ENCODE measurements around the gene A2ML1.

A2ML1 gene

GRCh38 chr12:8903646-8904045 lies 81.2 kb downstream of the A2ML1 start:
- no peak for TF ChIP-seq CTCF (IDR thresholded peaks at IDR 0.05; ENCODE audit: low read depth, low read length, missing control alignments)
- DNase-seq (ENCODE audit: low read depth) = no peak
- H3K4me3 ChIP-seq (ENCODE audit: low read depth, low read length) = no peak overlapping the region

- H3K4me3 ChIP-seq (ENCODE audit: low read depth, low read length) = no peak overlapping the region
- DNase-seq (ENCODE audit: low read depth) = no peak
- TF ChIP-seq CTCF (IDR thresholded peaks at IDR 0.05; ENCODE audit: low read depth, low read length, missing control alignments) = no peak
Observed at GRCh38 chr12:8904665-8905064, 82.2 kb downstream of the A2ML1 start.

GRCh38 chr12:8905546-8905945 lies 83.1 kb downstream of the A2ML1 start:
- H3K4me3 ChIP-seq (ENCODE audit: low read depth, low read length) = no peak overlapping the region
- no peak for DNase-seq (ENCODE audit: low read depth)
- TF ChIP-seq CTCF (IDR thresholded peaks at IDR 0.05; ENCODE audit: low read depth, low read length, missing control alignments) = no peak

GRCh38 chr12:8906266-8907180 lies 84.1 kb downstream of the A2ML1 start:
- no peak overlapping the region for H3K4me3 ChIP-seq (ENCODE audit: low read depth, low read length)
- TF ChIP-seq CTCF (IDR thresholded peaks at IDR 0.05; ENCODE audit: low read depth, low read length, missing control alignments) = no peak
- no peak for DNase-seq (ENCODE audit: low read depth)

GRCh38 chr12:8907513-8907912 lies 85.1 kb downstream of the A2ML1 start:
- TF ChIP-seq CTCF (IDR thresholded peaks at IDR 0.05; ENCODE audit: low read depth, low read length, missing control alignments) = no peak

GRCh38 chr12:8909752-8910151 lies 87.3 kb downstream of the A2ML1 start:
- no peak overlapping the region for H3K4me3 ChIP-seq (ENCODE audit: low read depth, low read length)
- TF ChIP-seq CTCF (IDR thresholded peaks at IDR 0.05; ENCODE audit: low read depth, low read length, missing control alignments) = no peak
- no peak for DNase-seq (ENCODE audit: low read depth)

More at GRCh38 chr12:8907513-8907912, 85.1 kb downstream of the A2ML1 start:
- DNase-seq (ENCODE audit: low read depth) = no peak
- H3K4me3 ChIP-seq (ENCODE audit: low read depth, low read length) = no peak overlapping the region
